GM12878 (cell line): ENCODE measurements around the gene RFX3. TPM values are rescaled to one million over a fixed set of nuclear protein-coding genes. Genes with fewer than 3 reads are reported as not detected.

Experiments
- ATAC-seq: fragments of 200-7000 bp; cut with Tn5 transposase; 3 replicates; pipeline ENCODE4 v1.9.1; 2020; ENCODE audit warnings: mild to moderate bottlenecking, moderate library complexity
- BruUV-seq: library from RNA; stranded (reverse); fragments of 400-500 nt; replicated peaks from 2 replicates; lab custom pipeline; 2021; lab: Mats Ljungman, UMichigan
- CTCF ChIA-PET: fragments of 300-600 bp; sonication (Branson Sonifier 250); formaldehyde crosslinking; extraction: SDS; loops from one replicate; lab custom pipeline; 2021; ENCODE audit warnings: inconsistent platforms; lab: Yijun Ruan, JAX
- POLR2A ChIA-PET: fragments of 350-600 bp; formaldehyde crosslinking; extraction: SDS; loops from one replicate; lab custom pipeline; 2021; ENCODE audit warnings: inconsistent platforms; lab: Charles Lee
- RAD21 ChIA-PET: fragments of 300-600 bp; sonication (Branson Sonifier 250); formaldehyde crosslinking; loops from one replicate; lab custom pipeline; 2023; ENCODE audit warnings: antibody characterized with exemption; ENCODE audit not compliant: unreplicated experiment; lab: Charles Lee
- SMC1A ChIA-PET: fragments of 300-600 bp; sonication (Branson Sonifier 250); formaldehyde crosslinking; loops from one replicate; lab custom pipeline; 2023; ENCODE audit not compliant: unreplicated experiment, uncharacterized antibody; lab: Charles Lee
- DNase-seq: peaks from one replicate; pipeline ENCODE4 v3.0.0-alpha.2; 2011; ENCODE audit warnings: low read depth, low spot score
- FAIRE-seq: peaks from 3 replicates; lab custom pipeline; 2011; peaks lifted over from hg19 to GRCh38; lab: Jason Lieb, UNC
- H2AFZ ChIP-seq: 2 replicates; pipeline ENCODE4 v1.6.0; 2011; ENCODE audit warnings: low read depth, low read length, control low read depth; ENCODE audit not compliant: control insufficient read depth
- H3K27ac ChIP-seq: 2 replicates; pipeline ENCODE4 v1.5.1; 2011; ENCODE audit warnings: control low read depth; ENCODE audit not compliant: control insufficient read depth, insufficient read depth
- H3K27me3 ChIP-seq, 2 experiments: replicated peaks in 1 of 2; 2 replicates each; pipeline versions ENCODE4 v1.6.0 to v1.6.1; 2011; ENCODE audit warnings: low read length in 1 of 2; ENCODE audit not compliant: control insufficient read depth in 2 of 2, insufficient read depth in 2 of 2
- H3K36me3 ChIP-seq, 2 experiments: 2 replicates each; pipeline ENCODE4 v1.5.1; 2011; ENCODE audit warnings: low read length in 1 of 2; ENCODE audit not compliant: control insufficient read depth in 2 of 2, insufficient read depth in 2 of 2
- H3K4me1 ChIP-seq: 2 replicates; pipeline ENCODE4 v1.6.1; 2011; ENCODE audit warnings: mild to moderate bottlenecking, low read length, moderate library complexity, mixed read lengths; ENCODE audit not compliant: control insufficient read depth, insufficient read depth
- H3K4me2 ChIP-seq: 2 replicates; pipeline ENCODE4 v1.6.0; 2011; ENCODE audit warnings: control low read depth; ENCODE audit not compliant: control insufficient read depth, insufficient read depth
- H3K4me3 ChIP-seq: fragments of 200-600 bp; sonication (generic); 2 replicates; pipeline ENCODE4 v1.5.1; 2016
- H3K79me2 ChIP-seq: 2 replicates; pipeline ENCODE4 v1.6.0; 2011; ENCODE audit warnings: low read length; ENCODE audit not compliant: control insufficient read depth, insufficient read depth
- H3K9ac ChIP-seq: 2 replicates; pipeline ENCODE4 v1.8.0; 2011; ENCODE audit warnings: low read length, control low read depth, mixed read lengths; ENCODE audit not compliant: control insufficient read depth, insufficient read depth
- H3K9me3 ChIP-seq: replicated peaks from 3 replicates; pipeline ENCODE4 v1.5.1; 2011; ENCODE audit warnings: mild to moderate bottlenecking, low read length; ENCODE audit not compliant: control insufficient read depth, insufficient read depth
- H4K20me1 ChIP-seq: 2 replicates; pipeline ENCODE4 v1.6.0; 2011; ENCODE audit not compliant: control insufficient read depth, insufficient read depth
- ATF7 ChIP-seq: fragments of 450-650 bp; IDR thresholded peaks from 2 replicates; pipeline ENCODE4 v1.6.1; 2016; ENCODE audit warnings: low read depth, mild to moderate bottlenecking
- CEBPB ChIP-seq, 2 experiments: fragments of 150-350 bp in 1 of 2; IDR thresholded peaks; 2 replicates each; pipeline ENCODE4 v1.6.1; 2012 to 2014; ENCODE audit warnings: low read depth in 2 of 2, low read length in 2 of 2, borderline replicate concordance in 1 of 2, inconsistent platforms in 1 of 2
- HCFC1 ChIP-seq: fragments of 150-350 bp; IDR thresholded peaks from 2 replicates; pipeline ENCODE4 v1.6.1; 2014; ENCODE audit warnings: low read length
- PRDM15 ChIP-seq: fragments of 450-650 bp; formaldehyde crosslinking; IDR thresholded peaks from 2 replicates; pipeline ENCODE4 v1.4.0; 2020; ENCODE audit warnings: mild to moderate bottlenecking, moderate library complexity
- RB1 ChIP-seq: fragments of 450-650 bp; formaldehyde crosslinking; IDR thresholded peaks from 2 replicates; pipeline ENCODE4 v1.6.1; 2017; ENCODE audit warnings: mild to moderate bottlenecking, borderline replicate concordance
- SUPT20H ChIP-seq: IDR thresholded peaks from 2 replicates; pipeline ENCODE4 v1.6.1; 2011; ENCODE audit warnings: low read depth, mild to moderate bottlenecking, low read length, moderate library complexity, borderline replicate concordance; ENCODE audit not compliant: control insufficient read depth
- ZNF592 ChIP-seq: fragments of 450-650 bp; IDR thresholded peaks from 2 replicates; pipeline ENCODE4 v1.6.1; 2017; ENCODE audit warnings: mild to moderate bottlenecking, moderate library complexity
- WGBS: methylation state at CpG from one replicate; pipeline ENCODE4 v1.1.6; 2016; ENCODE audit warnings: low lambda C conversion rate; ENCODE audit not compliant: insufficient replicate concordance, insufficient coverage; ENCODE audit errors: missing lambda C conversion rate; 5-methylcytosine and 5-hydroxymethylcytosine counted together
- in situ Hi-C: fragments of 300-500 bp; cut with MboI; formaldehyde crosslinking; loops from 9 replicates; pipeline ENCODE4 v1.14.3; 2018; ENCODE audit warnings: mixed read lengths
- intact Hi-C: fragments of 100-400 bp; cut with micrococcal nuclease; formaldehyde crosslinking; loops from one replicate; pipeline ENCODE4 v1.14.2; 2022; ENCODE audit not compliant: unreplicated experiment
- polyA plus RNA-seq, 11 experiments: library from polyadenylated mRNA; depleted of rRNA in 4 of 11; unstranded in 6 of 11; stranded (reverse) in 5 of 11; fragments of >200 nt; fragmentation: Nextera tagmentation in 4 of 11; fragmentation: Illumina TruSeq in 1 of 11; extraction: Ambion mirVana in 4 of 11; extraction: Trizol in 1 of 11; gene quantifications; 1 replicate in 1 of 11; 2 replicates in 10 of 11; pipeline versions ENCODE4 v1.2.1 to v1.2.3, GENCODE V29; 2011 to 2016; ENCODE audit warnings: inconsistent platforms in 2 of 11, missing spikeins in 2 of 11, low read depth in 1 of 11
- total RNA-seq, 4 experiments: library from RNA; depleted of rRNA in 3 of 4; stranded (reverse); fragments of >200 nt in 3 of 4; fragmentation: Illumina TruSeq in 1 of 4; extraction: Trizol in 1 of 4; gene quantifications; 2 replicates each; pipeline versions ENCODE4 v1.2.1 to v1.2.3, GENCODE V29; 2013 to 2021
- TF ChIP-seq, protein P1 (sequence below): fragments of 450-650 bp; IDR thresholded peaks from 2 replicates; pipeline ENCODE4 v1.6.1; 2017; ENCODE audit warnings: mild to moderate bottlenecking, moderate library complexity

The RFX3 gene
- total and polyA plus RNA-seq, 10 of the 15 experiments (the other 5 are each of a cell fraction or from before 2014, with no cell fraction given), result 1.2 to 26.4 (median 6.7) TPM

- no peak for TF ChIP-seq CEBPB (IDR thresholded peaks at IDR 0.05; ENCODE audit: borderline replicate concordance in 1 of 2, low read depth in 2 of 2, low read length in 2 of 2)
Observed at GRCh38 chr9:3413984-3414383, 111.8 kb downstream of the RFX3 start (continued).

DNA sequence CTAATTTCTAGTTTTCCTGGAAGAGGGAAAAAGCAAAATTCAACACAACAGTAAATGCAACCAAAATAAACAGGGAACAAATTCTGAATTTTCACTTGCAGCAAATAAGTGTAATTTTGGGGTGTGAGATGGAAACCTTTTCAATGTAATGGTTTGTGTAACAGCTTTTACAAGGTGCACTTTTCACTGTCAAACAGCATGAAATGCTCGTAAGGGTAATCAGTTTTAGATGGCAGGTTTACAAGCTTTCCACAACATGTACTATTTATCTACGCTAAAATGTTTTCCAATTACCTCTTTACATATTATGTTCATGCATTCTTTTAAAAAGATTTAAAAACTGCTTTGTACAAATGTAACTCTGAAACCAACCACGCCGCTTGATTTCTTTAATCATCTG lies 115.3 kb downstream of the RFX3 start:
- RAD21 ChIA-PET, result interaction anchor here (1.7 kb wide), 1 partner anchor 31 kb away, joined by 4 read pairs; no protein-coding TSS in a partner anchor
- Histone ChIP-seq H3K9ac (no peak overlapping the region), H3K4me2 (no peak overlapping the region), H4K20me1 (no peaks in the 10 kb centered on the region), H3K27me3 (no peaks in the 10 kb centered on the region), H3K27ac (no peak overlapping the region), H3K9me3 (no peaks in the 10 kb centered on the region), H3K4me1 (no peaks in the 10 kb centered on the region), H3K4me3 (no peak overlapping the region), H3K79me2 (no peaks in the 10 kb centered on the region), H2AFZ (no peak overlapping the region), H3K36me3 (no peaks in the 10 kb centered on the region)
- POLR2A ChIA-PET, result no interaction called here
- intact Hi-C loops (no loop called here), in situ Hi-C loops (no loop called here)
- FAIRE-seq (no peak), ATAC-seq (no peak), DNase-seq (no peak)
- SMC1A ChIA-PET, result interaction anchor here (0.6 to 2.1 kb wide), 4 partner anchors 26 to 227 kb away, joined by 3 to 7 read pairs (median 3); no protein-coding TSS in a partner anchor
- WGBS, result 96% methylated on average over 4 of the region's 4 CpGs
- CTCF ChIA-PET, result interaction anchor here (1.0 to 1.6 kb wide), 2 partner anchors 9 to 31 kb away, joined by 4 to 5 read pairs; no protein-coding TSS in a partner anchor
- BruUV-seq, result no TSS peak
- TF ChIP-seq HCFC1, result no peak
- no peak for TF ChIP-seq ATF7
- TF ChIP-seq SUPT20H, result no peak
- TF ChIP-seq ZNF592, result no peak
- TF ChIP-seq, protein P1, sequence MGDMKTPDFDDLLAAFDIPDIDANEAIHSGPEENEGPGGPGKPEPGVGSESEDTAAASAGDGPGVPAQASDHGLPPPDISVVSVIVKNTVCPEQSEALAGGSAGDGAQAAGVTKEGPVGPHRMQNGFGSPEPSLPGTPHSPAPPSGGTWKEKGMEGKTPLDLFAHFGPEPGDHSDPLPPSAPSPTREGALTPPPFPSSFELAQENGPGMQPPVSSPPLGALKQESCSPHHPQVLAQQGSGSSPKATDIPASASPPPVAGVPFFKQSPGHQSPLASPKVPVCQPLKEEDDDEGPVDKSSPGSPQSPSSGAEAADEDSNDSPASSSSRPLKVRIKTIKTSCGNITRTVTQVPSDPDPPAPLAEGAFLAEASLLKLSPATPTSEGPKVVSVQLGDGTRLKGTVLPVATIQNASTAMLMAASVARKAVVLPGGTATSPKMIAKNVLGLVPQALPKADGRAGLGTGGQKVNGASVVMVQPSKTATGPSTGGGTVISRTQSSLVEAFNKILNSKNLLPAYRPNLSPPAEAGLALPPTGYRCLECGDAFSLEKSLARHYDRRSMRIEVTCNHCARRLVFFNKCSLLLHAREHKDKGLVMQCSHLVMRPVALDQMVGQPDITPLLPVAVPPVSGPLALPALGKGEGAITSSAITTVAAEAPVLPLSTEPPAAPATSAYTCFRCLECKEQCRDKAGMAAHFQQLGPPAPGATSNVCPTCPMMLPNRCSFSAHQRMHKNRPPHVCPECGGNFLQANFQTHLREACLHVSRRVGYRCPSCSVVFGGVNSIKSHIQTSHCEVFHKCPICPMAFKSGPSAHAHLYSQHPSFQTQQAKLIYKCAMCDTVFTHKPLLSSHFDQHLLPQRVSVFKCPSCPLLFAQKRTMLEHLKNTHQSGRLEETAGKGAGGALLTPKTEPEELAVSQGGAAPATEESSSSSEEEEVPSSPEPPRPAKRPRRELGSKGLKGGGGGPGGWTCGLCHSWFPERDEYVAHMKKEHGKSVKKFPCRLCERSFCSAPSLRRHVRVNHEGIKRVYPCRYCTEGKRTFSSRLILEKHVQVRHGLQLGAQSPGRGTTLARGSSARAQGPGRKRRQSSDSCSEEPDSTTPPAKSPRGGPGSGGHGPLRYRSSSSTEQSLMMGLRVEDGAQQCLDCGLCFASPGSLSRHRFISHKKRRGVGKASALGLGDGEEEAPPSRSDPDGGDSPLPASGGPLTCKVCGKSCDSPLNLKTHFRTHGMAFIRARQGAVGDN, result no peak
- no peak for TF ChIP-seq PRDM15 (CRISPR knock-in tag)
- TF ChIP-seq RB1, result no peak
